SK-N-DZ (cell line): Measurements from ENCODE around the gene WDR36.
"Not testable (repeated sequence)": the region's sequence is repeated elsewhere in the genome, so short reads cannot be mapped to it uniquely, and the experiment has no call there.

Source experiments
- DNase-seq: peaks from one replicate; pipeline ENCODE4 v3.0.0-alpha.2; 2015; ENCODE audit warnings: low spot score

Gene WDR36

DNA sequence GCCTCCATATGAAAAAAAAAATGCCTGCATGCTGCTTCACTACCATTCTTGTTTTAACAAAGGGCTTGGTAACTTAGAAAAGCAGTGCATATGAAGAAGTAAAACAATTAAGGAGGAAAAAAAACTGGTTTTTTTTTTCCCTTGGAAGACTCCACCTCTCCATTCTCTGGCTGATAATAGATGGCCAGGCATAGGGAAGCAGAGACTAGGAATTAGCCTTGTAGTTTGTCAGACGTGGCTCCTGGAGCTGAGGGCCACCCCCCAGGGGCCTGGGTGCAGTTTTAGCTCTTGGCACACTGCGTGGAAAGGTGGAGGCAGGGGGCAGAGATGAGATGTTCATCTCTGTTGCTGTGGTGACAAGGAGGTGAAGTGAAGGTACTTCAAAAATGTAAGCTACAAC is 42.7 kb downstream of the WDR36 start:
- no peak for DNase-seq

DNA sequence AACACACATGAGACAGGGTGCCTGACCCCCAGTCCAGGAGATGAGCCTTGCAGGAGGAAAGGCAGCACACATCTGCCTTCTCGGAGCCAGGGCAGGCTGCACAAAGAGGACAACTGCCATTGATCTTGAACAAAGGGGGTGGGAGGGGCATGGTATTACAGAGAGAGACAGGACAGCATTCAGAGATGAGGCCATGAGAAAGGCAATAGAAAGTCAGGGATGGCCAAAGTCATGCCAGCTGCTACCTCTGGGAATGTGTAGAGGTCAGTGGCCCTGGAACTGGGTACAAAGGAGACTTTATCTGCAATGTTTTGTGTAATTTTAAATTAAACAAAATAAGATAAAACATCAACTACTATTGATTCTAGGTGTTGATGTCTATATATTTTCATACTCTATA is 43.2 kb downstream of the WDR36 start:
- no peak for DNase-seq

DNA sequence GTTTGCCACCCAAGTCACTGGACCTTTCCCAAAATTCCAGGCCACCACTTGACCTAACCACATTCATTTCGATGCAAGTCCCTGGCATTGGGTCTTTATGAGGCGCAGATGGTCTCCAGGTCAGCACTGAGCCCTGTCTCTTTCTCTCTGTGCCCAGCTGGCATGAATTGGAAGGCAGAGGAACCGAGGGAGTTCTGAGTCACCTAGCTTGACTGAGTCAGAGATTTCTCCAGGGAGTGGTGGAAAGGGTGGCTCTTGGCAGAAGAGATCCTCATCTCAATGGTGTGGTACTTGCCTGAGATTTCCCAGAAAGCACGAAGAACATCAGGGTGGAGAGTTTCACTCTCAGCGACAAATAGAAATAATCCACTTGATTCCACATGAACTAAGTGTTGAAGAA is 43.8 kb downstream of the WDR36 start:
- no peak for DNase-seq

DNA sequence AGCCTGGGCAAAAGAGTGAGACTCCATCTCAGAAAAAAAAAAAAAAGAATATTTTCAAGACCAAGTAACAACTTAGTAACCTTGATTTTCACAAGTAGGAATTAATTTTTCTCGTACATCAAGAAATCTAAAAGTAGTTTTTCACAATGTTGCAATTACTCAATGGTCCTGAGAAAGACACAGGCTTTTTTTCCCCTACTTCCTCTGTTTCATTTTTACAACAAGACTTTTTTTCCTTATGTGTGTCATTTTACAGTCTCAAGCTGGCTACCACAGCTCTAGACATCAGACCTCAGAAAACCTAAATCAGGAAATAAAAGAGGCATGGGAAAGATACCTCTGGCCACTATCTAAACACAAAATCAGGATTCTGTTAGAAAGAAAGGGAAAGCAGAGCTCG is 45.9 kb downstream of the WDR36 start:
- DNase-seq: no peak

DNA sequence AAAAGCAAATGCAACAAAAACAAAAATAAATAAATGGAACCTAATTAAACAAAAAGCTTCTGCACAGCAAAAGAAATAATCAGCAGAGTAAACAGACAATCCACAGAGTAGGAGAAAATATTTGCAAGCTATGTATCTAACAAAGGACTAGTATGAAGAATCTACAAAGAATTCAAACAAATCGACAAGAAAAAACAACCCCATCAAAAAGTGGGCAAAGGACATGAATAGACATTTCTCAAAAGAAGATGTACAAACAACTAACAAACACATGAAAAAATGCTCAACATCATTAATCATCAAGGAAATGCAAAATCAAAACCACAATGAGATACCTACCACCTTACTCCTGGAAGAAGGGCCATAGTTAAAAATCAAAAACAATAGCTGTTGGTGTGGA is 49.3 kb downstream of the WDR36 start:
- not testable (repeated sequence) for DNase-seq

DNA sequence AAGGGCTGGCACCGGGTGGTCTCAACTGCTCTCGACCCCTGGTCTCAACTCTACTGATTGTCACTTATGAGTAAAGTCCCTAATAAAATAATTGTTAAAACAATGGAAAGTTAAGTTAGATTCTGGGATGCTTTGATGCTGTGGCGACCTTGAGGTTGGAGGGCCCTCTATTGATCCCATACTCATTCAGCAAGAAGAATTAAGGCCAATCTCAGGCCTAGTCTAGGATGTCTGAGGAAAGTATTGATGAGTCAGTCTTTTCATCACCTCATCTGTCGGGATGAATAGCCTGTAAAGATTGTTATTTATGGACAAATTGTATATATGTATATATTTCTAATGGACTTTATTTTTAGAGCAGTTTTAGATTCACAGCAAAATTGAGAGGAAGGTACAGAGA is 50.8 kb downstream of the WDR36 start:
- DNase-seq: no peak

DNA sequence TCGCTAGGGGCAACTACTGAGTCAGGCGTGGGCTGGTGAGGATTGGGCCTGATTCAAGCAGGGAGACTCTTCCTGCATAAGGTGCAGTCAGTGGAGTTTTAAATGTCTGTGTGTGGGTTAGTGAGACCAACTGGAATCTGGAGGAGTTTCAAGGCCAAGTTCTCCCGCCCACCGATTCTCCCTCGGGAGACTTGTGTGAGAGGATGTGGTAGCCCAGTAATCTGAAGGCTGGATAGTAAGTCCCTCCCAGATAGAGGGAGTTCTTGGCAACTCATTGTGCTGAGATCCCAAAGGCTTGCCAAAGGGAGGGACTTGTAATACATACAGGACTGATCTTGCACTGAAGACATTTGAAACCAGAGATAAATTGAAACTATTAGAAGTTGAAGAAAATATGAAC is 51.8 kb downstream of the WDR36 start:
- DNase-seq: no peak

DNA sequence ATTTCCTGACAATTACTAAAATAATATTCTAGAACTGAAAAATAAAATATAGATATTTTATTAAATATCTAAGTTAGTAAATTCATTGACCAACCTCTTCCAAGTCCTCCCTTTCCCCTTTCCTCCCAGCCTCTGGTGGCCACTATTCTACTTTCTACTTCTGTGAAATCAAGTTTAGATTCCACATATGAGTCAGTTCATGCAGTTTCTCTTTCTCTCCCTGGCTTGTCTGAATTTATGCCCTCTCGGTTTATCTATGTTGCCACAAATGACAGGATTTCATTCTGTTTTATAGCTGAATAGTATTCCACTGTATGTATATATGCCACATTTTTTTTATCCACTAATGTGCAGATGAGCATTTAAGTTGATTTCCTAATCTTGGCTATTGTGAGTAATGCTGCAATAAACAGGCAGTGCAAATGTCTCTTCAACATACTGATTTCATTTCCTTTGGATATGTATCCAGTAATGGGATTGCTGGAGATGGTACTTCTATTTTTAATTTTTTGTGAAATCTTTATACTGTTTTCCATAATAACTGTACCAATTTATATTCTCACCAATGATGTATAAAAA is 52.3 kb downstream of the WDR36 start:
- no peak for DNase-seq

DNA sequence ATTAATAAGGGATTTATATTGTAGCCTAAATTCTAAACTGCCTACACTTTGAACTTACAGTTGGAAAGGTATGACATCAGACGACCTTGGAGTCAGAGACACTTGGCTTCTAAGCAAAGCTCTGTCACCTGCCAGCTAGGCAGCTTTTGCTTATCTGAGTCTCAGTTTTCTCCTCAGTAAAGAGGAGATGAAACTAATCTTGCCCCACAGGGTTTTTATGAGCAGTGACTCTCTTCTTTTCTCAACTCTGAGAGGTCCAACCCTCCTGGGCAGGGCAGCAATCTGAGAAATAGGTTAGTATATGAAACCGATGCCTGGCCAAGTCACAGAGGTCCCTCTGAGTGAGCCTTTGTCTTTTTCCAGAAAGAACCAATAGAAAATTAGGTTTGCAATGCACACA is 53.9 kb downstream of the WDR36 start:
- no peak for DNase-seq

DNA sequence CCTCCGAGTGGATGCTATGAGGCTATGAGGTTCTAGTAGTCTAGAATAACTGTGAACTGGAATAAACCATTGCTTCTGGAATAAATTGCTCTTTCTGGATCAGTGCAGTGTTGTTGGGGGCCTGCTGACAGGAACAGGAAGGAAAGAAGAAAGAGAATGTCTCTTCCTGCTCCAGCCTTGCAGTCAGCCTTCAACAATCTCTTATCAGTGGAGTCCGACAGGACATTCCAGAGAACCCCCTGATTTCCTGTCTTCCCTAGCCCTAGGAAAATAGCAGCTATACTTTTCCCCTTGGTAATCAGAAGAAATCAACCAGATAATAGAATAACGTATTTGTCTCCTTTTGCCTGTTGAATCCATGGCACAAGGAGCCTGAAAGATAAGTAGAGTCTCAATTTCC is 55.4 kb downstream of the WDR36 start:
- no peak for DNase-seq

DNA sequence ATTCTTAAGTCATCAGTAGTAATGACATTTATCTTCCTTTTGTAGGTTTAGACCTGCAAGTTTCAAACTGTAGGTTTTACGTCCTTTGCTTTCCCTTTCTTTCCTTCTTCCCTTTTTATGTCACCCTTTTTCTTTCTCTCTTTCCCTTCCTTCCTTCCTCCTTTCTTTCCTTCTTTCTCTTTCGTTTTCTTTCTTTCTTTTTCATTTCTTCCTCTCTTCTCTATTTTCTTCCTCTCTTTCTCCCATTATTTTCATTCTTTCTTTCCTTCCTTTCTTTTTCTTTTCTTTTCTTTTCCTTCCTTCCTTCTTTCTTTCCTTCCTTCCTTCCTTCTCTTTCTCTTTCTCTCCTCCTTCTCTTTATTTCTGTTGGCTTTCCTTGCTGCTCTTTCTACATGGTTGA is 59.9 kb downstream of the WDR36 start:
- no peak for DNase-seq

DNA sequence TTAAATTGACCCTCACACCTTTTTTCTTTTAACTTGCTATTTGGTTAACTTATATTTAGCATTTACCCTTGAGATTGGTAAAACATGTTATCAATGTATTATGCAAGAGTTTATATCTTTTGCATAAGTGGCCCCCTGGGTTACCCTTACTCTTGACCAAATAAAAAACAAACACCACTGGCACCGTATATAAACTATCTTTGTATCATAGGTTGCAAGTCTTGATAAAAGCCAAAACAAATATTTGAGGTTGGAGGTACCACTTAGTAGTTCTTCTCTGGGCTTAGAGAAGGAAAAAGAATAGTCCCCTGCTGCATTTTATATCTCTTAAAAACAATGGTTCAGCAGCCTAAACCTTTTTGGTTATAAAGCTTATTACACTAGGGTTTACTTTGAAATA is 61.3 kb downstream of the WDR36 start:
- DNase-seq: no peak

DNA sequence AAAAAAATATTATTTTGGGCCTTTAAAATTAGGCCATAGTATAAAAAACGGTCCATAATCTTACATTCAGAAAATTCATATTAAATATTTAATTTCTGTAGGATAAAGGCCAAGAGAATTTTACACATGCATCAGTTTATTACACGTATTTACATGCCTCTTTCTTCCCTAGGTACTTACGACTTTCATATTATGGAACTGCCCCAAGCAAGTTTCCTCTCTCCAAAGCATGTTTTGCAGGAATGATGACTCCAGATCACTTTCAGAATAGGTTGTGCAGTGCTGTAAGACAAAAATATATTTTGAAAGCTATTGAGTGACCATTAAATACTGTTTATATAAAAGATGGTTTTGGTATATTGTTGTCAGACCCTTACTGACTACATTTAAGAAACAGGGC is 61.8 kb downstream of the WDR36 start:
- no peak for DNase-seq

DNA sequence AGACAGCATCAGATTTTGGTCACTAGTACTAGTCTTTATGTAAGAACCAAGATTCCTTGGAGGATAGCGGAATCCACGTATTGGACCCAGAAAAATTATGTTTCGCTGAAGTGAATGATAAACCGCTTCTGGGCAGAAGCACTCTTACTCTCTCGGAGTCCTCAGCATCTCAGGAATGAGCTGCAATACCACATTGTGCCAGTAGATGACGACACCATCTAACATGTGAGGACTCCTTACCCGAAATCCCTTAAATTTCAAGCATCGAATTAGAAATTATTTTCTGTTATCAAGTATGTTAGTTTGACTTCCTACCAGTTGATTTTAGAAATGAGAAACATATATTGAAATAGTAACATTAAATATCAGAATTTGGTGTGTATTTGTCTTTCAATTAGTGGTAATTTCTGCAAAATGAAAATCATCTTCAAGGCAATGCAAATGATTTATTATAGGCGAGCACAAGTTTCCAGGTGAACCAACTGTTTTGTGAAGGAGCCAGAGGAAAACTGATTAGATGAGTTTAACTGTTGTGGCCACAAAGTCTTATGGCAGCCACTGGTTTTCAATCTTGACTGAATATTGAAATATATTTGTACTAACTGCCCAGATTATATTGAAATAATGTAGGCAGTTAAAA is 66.1 kb downstream of the WDR36 start:
- DNase-seq: peak; percentile 79

DNA sequence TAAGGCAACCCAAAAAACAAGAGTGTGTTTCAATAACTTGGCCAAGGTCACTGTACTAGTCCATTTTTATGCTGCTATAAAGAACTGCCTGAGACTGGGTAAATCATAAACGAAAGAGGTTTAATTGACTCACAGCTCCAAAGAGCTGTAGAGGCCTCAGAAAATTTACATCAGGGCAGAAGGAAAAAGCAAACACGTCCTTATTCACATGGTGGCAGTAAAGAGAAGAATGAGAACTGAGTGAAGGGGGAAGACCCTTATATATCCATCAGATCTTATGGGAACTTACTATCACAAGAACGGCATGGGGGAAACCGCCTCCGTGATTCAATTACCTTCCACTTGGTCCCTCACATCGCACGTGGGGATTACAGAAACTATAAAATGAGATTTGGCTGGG is 67.7 kb downstream of the WDR36 start:
- DNase-seq: peak; percentile 64

DNA sequence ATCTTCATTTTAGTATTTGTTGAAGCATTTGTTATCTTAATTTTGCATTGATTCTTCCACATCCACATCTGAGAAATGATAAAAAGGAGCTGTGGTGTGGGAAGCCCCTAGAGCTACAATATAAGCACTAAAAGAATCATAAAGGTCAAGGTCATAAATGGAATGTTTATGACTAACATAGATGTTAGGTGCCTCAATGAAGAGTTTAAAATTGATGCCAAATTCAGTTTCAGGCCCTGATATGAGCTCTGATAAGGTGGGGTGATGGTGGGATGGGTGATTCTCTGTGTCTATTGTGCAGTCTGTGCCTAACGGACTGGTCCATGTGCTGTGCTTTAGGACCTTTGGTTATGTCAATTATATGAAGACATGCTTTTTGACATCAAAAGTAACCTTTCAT is 70.9 kb downstream of the WDR36 start:
- DNase-seq: no peak

DNA sequence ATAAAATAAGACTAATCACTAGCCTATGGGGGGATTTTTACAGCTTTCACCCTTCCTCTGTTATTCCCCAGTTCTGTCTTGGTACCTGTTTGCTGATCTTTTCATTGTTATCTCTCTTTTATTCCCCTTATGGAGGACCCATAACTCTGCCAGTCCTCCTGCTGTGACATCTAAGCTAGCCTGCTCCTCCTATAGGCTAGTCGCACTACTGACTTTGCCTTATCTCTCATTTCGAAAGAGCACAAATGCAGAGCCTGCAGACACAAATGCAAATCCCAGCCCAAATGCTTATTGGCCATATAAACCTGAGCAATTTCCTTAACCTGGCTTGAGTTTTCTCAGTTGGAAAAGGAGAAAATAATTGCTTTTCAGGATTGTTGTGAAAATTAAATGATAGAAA is 72.9 kb downstream of the WDR36 start:
- DNase-seq: no peak

DNA sequence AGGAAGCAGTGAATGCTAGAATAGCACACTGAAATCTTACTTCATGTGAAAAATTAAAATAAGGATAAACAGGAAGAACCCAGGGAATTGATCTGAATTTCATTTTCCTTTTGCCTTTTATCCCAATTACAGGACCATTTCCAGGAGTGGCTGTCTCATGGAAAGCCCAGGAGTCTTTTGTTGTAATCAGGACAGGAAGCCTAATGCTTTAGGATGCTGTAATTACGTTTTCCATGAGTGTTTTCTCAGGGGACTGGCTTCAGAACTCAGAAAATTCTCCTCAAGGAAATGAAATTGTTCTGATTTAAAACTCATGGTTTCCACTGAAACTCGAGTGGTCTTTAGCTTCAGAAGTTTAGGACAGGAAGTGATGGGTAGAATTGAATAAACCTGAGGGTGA is 75.4 kb downstream of the WDR36 start:
- DNase-seq: no peak

DNA sequence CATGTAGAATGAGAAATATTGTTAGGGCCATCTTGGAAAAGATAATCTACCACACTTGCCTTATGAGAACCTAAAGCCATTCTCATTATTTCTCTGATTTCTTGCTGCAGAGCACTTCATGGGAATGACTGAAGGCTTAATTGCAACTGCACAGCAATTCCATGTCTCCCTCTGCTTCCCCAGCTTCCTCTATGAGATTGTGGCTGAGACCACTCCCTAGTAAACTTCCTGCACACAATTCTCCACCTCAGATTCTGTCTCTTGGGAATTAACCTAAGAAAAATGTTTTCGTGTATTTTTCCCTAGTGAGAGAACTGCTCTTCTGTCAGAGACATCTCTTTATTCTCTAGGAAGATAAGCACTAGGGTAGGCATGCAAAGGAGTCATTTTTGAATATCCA is 76.5 kb downstream of the WDR36 start:
- no peak for DNase-seq

DNA sequence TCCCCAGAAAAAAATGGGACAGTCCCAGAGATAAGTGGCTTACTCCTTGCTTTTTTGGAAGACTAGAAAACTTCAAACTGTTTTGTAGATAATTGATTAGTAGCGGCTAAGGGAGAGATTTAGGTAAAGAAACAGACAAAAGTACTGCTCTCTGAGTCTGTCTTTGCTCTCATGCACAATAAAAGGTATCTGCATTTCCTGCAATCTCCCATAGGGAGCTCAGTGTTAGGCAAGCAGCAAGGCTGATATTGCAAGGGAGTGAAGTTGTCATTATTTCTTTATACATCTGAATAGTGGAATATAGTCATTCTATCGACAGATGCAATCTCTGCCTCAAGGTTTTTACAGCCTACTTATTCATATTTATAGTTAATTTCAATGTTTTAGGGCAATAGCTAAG is 77.1 kb downstream of the WDR36 start:
- DNase-seq: no peak

DNA sequence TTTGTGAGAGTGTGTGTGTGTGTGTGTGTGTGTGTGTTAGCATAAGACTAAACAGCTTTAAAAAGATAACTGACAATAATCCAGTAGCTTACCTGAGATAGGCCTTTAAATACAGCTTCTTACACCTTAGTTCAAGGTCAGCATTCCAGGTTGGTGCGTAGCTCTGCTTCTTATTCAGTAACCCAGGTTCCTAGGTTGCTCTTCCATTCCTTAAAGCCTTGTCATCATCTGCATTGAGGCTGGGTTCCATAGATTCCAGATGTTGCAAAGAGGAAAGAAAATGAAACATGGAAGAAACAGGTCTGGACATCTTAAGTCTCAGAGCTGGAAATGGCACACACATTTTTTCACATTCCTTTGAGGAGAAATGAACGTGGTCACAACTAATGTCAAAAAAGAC is 78.1 kb downstream of the WDR36 start:
- no peak for DNase-seq

DNA sequence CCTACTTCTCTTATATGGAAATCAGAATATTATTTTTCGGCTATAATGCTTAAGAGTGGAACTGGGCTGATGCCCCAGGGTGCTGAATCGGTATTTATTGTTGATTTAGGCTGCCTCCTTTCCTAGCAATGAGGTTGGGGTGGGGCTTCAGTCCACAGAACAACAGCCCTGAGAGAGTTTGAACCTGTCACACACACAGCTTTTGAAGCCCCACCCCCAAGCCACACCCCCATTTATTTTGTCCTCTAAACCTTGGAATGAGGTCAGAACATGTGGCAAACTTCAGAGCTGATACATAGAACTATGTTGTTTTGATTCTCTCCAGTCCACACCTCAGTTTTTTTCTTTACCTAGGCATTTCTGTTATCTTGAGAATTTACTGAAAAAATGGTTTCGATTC is 80.4 kb downstream of the WDR36 start:
- no peak for DNase-seq

DNA sequence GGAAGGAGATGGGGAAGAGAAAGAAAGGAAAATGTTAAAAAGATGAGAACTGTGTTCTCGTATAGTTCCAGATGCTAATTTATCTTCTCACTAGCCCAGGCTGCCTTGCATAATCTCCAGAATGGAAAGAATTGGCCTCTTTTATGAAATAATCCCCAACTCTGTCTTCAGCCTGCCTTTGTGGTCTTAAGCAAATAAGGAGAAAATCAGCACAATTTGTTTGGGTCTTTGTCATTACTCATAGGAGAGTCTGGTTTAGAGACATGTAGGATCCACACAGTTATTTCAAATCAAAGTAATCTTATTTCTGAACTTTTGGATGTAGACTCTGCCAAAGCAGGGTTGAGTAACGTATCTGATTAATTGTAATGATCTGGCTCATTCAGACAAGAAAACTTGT is 81.3 kb downstream of the WDR36 start:
- no peak for DNase-seq
